Measurements from ENCODE around the gene CDC42BPB.

CDC42BPB gene

DNA sequence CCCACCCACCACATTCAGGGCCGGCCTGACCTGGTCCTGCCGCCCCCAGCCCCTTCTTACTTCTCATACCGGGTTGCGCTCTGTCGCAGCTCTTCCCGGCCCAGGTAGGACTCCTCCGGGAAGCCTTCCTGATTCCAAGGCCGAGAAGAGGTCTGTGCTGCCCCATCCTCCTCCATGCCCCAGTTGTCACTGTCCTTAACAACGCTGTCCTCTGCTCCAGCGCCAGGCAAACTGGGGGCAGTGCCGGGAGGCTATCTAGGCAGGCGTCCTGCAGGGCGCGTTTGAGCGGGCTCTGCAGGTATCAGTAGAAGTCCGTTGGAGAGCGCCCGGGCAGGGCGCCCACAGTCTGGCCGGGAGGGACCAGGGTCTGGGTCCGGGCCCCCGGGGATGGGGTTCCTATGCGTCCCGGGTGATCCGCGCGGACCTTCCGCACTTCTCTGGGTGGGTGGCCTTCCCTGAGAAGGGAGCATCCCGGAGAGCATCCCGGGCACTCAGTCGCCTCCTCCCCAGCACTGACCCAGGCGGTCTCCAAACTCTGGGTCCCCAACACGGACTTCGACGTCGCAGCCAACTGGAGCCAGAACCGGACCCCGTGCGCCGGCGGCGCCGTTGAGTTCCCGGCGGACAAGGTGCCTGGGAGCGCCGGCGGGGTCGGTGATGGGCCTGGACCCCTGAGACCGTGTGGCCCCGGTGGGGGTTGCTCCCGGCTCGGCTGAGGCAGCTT lies 134.0 kb downstream of the CDC42BPB start:
- no peak for DNase-seq

DNA sequence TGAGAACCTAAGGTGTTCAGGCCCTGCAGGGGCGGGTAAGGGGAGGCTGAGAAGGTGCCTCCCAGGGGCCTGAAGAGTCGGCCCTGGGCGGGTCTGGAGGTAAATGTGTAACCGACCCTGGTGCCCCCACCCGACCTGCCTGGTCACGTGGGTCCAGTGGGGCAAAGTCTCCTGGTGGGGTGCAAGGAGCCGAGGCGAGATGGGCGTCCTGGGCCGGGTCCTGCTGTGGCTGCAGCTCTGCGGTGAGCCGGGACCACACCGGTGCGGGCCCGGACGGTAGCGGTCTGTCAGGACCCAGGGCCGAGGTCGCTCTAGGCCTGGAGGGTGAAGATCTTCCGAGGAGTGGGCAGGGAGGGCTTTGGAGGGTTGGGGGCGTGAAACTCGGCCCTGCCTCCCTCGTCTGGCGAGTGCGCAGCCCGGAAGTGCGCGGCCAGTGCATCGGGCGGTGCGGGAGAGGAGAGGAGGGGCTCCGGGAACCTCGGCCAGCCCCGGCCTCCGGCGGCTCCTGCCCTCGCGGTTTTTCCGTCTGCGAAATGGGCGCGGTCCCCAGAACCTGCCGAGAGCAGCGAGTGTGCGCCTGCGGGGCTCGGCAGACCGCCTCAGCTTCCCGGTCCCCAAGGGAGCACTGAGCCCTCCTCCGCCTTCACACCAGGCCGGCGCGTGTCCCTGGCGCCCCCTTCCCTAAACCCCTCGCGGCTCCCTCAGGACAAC lies 134.7 kb downstream of the CDC42BPB start, which contains the start of gene AMN:
TSS of gene AMN (plus strand) at position 174 of the 711 bp plus-strand sequence. CDS start at position 200, 26 bp downstream.
- no peak for DNase-seq

GRCh38 chr14:102920998-102921304 lies 136.4 kb downstream of the CDC42BPB start:
- no peak for DNase-seq

GRCh38 chr14:102920273-102920997 lies 136.9 kb downstream of the CDC42BPB start:
- no peak for DNase-seq

DNA sequence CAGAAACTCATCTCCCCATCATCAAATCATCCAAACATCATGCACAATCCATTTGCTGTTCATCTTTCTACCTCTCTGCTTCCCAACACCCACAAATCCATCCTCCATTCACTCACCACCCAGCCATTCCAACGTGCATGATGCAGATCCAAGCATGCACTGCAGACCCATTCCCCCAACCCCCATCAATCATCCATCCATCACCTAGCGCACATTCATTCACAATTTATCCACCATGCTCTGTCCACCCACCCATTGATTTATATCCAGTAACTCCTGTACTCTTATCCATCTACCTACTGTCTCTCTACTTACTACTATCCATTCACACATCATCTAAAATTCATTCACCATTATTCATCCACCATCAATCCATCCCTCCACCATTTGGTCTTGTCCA lies 138.9 kb downstream of the CDC42BPB start:
- DNase-seq: no peak

GRCh38 chr14:102917469-102918211 lies 139.7 kb downstream of the CDC42BPB start:
- peak in 1 of 2 donors; percentile 53 for DNase-seq

DNA sequence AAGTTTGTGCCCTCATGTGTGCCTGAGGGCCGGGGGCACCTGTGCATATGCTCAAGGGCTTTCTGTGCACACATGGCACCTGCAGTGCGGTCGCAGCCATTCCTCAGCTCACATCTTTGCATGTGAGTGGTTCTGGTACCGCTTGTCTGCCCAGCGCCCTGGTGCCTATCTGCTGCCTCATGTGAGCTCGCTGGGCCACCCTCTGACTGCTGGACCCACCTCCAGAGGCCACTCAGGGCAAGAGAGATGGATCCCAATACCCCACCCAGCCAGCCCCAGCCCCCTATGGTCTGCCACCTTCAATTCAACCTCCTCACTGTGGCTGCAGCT lies 140.3 kb downstream of the CDC42BPB start:
- DNase-seq: no peak

- DNase-seq: no peak
These were observed 140.8 kb downstream of the CDC42BPB start for GRCh38 chr14:102916347-102917055.

DNA sequence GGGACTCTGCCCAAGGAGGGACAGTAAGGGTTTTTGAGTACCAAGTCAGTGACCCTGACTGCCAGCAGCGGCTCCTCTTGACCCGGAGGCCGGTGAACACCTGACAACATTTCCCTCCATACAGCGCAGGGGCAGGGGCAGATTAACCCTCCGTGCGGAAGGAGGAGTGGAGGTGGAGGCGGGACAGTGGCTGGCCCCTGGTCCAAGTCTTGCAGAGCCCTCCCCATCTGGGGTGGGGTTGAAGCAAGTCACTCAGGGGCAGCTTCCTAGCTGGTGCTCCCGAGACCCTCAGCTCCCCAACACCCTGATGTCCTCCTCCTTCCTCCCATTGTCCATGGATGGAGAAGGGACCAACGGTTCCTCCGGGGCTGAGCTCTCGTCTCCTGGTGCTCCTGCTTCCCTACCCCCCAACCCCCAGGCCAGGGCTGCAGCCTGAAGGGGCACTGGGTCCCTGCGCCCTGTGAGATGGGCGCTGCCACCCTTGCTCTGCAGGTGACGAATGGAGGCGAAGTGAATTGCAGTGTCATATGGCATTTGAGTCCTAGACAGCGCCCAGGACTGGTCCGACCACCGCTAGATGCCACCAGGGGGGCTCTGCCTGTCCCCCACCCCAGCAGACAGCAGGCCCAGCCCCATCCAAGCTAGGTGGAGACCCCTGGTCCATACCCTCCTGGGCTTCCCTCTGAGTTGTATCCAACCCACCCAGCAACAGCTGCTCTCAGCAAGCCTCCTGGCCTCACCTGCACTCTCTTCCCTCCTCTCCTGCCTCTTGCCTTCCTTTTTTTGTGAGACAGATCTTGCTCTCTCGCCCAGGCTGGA lies 141.8 kb downstream of the CDC42BPB start:
- DNase-seq: no peak

DNA sequence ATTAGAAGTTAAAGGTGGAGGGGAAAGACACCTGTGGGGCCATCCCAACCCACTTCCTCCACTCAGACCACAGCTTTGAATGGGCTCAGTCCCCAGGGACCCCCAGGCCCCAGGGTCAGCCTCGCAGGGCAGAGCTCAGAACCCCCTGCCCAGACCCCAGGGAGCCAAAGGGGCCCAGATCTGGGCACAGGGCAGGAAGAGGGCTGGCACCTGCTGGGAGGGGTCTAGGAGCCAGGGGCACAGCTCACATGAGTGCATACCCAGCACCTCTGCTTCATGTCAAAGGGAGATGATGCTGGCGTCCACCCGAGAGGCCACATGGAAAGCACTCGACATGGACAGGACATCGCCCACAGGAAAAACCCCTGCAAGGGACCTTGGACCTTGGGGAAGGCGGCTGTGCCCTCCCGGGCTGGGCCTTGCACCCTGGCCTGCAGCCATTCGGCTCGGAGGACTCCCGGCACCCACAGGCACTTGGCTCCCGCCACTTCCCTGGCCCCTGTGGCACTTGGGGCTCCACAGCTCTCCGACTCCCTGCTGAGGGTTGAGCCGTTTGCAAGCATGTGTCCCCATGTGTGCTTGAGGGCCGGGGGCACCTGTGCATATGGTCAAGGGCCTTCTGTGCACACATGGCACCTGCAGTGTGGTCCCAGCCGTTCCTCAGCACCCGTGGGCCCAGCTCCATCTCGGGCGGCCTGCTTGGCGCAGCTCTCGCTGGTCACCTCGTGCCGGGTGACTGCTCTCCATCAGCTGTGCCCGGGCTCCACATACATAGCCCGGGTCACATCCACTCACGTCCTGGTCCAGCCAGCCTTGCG lies 142.7 kb downstream of the CDC42BPB start:
- no peak for DNase-seq

DNA sequence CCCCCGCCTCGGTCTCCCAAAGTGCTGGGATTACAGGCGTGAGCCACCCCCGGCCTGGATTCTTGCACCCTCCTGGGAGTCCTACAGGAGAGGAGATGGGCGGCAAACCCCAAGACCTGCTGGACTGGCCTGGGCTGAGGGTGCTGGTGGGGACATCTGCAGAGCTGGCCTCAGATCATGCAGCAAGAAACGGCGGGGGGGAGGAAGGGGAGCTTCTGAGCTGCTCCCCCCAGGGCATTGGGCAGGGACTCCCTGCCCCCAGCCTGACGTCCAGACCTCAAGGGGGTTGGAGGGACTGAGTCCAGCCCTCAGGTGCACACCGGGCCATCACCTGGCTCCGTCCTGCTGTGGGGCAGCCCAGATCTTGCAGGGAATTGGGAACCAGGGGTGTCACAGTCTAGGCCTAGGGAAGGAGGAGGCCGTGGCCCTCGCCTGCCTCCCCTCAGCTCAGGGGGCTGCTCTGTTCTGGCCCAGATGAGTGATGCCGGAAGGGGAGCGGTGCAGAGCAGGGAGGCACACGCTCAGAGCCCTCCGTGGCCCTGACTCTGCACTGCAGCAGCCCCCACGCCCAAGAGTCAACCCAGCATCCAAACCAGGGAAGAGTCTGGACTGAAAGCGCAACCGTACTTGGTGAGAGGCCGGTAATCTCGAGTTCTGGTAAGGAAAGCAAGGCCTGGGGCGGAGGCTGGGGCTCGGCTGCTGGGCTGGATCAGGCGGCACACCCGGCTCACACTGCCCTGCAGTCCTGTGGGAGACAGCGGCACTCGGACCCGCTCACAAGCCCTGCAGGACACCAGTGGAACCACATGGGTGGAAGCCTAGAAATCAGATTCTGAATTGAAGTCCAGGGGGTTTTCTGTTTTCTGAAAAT lies 143.8 kb downstream of the CDC42BPB start:
- DNase-seq: no peak

GRCh38 chr14:102911991-102912761 lies 145.2 kb downstream of the CDC42BPB start:
- DNase-seq: no peak

DNA sequence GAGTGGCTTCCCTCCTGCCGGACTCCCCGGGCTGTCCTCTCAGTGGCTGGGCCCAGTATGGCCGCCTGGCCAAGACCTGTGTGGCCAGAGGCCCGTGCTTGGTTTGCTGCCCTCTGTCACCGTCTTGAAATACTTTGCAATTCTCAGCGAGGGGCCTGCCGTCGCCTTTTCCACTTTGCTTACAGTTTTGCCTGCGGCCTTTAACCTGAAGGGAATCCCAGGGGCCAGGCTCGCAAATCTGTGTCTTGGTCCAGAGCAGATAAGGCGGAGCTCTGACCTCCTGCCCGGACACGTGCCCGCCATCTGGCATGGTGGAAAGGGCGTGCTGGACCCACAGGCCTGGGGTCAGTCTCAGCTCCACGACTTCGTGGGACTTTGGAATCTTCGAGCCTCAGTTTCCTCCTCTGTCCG lies 145.8 kb downstream of the CDC42BPB start:
- no peak for DNase-seq

GRCh38 chr14:102910442-102910841 lies 146.9 kb downstream of the CDC42BPB start:
- DNase-seq: no peak

DNA sequence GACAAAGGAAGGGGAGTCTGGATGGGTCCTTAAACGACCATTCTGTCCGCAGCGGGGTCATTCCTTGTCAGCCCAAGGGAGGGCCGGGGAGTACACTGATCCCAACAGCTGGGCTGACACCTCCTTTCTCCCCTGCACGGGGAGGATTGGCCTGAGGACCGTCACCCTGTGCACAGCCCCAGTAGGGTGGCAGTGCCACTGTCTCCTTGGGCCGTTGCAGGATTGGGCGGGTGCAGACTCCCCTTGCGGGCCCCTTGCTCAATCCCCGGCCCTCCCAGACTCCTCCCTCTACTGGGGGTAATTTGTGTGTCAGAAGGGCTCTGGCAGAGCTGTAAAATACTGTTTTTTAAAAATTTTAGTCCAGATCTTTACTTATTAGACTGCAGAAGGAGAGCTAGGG lies 147.4 kb downstream of the CDC42BPB start:
- no peak for DNase-seq

DNA sequence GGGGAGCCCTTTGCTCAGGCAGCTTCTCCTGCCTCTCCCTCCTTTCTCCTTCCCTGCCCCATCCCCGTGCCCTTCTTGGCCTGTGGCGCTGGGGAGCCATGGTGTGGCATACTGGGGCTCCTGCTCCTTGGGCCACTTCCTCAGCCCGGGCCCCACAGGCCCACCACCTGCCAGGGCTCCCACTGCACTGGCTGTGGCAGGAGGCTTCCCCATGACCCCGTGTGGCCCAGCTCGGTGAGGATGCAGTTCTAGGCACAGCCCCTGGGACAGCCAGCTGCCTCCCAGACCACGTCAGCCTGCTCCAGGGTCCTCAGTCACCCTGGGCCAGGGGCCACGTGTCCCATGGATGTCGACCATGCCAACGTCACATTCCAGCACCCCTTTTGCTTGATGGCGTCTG lies 147.9 kb downstream of the CDC42BPB start:
- DNase-seq: no peak

DNA sequence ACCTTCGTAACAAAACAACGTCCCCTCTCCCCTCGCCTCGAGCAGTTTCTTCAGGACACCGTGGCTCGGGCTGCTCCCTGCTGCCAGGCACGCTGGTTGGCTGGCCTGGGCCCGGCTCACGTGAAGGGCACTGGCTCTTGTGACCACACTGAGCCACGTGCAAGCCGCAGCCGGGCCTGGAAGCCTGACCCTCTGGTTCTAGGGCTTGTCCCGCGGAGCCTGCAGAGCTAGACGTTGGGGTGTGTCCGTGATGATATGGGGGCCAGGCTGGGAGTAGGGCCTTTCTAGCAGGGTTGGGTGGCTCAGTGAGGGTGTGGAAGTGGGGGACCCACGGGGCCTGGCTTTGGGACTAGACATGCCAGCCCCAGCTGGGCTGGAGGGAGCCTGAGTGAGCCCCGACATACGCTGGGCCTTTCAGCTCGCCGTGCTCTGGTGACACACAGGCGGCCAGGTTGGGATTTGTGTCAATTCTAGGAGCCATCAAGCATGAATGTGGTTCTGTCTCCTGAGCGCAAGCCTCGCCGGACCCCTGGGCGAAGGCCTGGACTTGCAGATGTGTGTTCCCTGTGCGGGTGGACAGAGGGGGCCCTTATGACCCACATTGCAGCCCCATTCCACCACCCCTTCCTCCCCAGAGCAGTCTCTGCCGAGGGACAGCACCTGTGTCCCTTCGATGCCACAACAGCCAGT lies 148.4 kb downstream of the CDC42BPB start:
- DNase-seq: no peak

GRCh38 chr14:102907980-102908730 lies 149.2 kb downstream of the CDC42BPB start:
- no peak for DNase-seq
